Uterus (tissue), 2 donors: ENCODE data around the gene MYH15.
"Not testable (repeated sequence)": the region's sequence is repeated elsewhere in the genome, so short reads cannot be mapped to it uniquely, and the experiment has no call there.

Experiments used
- POLR2A ChIP-seq, 2 donors: fragments of 450-650 bp; IDR thresholded peaks; one replicate each; pipeline ENCODE4 v1.6.1; 2016; ENCODE audit warnings: antibody characterized with exemption in 2 of 2, mild to moderate bottlenecking in 1 of 2, moderate library complexity in 1 of 2
- TF ChIP-seq, protein P1 (sequence below), 4 experiments: fragments of 200-600 bp in 2 of 4; fragments of 450-650 bp in 2 of 4; sonication (generic) in 2 of 4; IDR thresholded peaks; one replicate each; pipeline ENCODE4 v1.5.1; 2016 to 2019; ENCODE audit warnings: antibody characterized with exemption in 4 of 4, mild to moderate bottlenecking in 2 of 4, moderate library complexity in 1 of 4

GRCh38 chr3:108378952-108379342, 131.4 kb downstream of the MYH15 start:
- TF ChIP-seq, protein P1, sequence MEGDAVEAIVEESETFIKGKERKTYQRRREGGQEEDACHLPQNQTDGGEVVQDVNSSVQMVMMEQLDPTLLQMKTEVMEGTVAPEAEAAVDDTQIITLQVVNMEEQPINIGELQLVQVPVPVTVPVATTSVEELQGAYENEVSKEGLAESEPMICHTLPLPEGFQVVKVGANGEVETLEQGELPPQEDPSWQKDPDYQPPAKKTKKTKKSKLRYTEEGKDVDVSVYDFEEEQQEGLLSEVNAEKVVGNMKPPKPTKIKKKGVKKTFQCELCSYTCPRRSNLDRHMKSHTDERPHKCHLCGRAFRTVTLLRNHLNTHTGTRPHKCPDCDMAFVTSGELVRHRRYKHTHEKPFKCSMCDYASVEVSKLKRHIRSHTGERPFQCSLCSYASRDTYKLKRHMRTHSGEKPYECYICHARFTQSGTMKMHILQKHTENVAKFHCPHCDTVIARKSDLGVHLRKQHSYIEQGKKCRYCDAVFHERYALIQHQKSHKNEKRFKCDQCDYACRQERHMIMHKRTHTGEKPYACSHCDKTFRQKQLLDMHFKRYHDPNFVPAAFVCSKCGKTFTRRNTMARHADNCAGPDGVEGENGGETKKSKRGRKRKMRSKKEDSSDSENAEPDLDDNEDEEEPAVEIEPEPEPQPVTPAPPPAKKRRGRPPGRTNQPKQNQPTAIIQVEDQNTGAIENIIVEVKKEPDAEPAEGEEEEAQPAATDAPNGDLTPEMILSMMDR (IDR thresholded peaks at IDR 0.05): not testable (repeated sequence)
- not testable (repeated sequence) for TF ChIP-seq POLR2A (IDR thresholded peaks at IDR 0.05)
